ENCODE results near the gene ZNF496. TPM values are rescaled to one million over a fixed set of nuclear protein-coding genes. Genes with fewer than 3 reads are reported as not detected.

Gene ZNF496
- total and polyA plus RNA-seq, 4 donors: 8.2 to 43.4 (median 15.6) TPM

GRCh38 chr1:247326411-247327130 is 5.1 kb downstream of the ZNF496 start:
- TF ChIP-seq CTCF (IDR thresholded peaks at IDR 0.05; ENCODE audit: control extremely low read depth, extremely low read depth): no peak
- no peak overlapping the region for H3K9ac ChIP-seq (ENCODE audit: insufficient read depth in 1 of 2, low read length in 2 of 2)
- WGBS, 2 donors: 39 to 74% methylated on average over 8 of the region's 8 CpGs
- H3K4me3 ChIP-seq: no peak overlapping the region
- no peak for DNase-seq
- H3K36me3 ChIP-seq (ENCODE audit: control insufficient read depth in 4 of 4, insufficient read depth in 4 of 4, low read length in 4 of 4): peaks cover 9 to 41% (median 38%) of the 10 kb centered on the region in 4 donors
- no peak for ATAC-seq (ENCODE audit: insufficient read depth, low FRiP score)
- H3K27ac ChIP-seq (ENCODE audit: low read depth in 1 of 2, low read length in 1 of 2): no peak overlapping the region
- no peaks in the 10 kb centered on the region for H3K9me3 ChIP-seq (ENCODE audit: control insufficient read depth in 4 of 4, insufficient read depth in 3 of 4, low read length in 3 of 4)
- peaks cover 0 to 13% (median 9%) of the 10 kb centered on the region in 5 donors for H3K4me1 ChIP-seq (ENCODE audit: control insufficient read depth in 5 of 5, insufficient read depth in 5 of 5, low read length in 5 of 5)
- no peaks in the 10 kb centered on the region for H3K27me3 ChIP-seq (ENCODE audit: control insufficient read depth in 3 of 3, insufficient read depth in 3 of 3, low read length in 2 of 3)

GRCh38 chr1:247324923-247325322 is 6.7 kb downstream of the ZNF496 start:
- Histone ChIP-seq H3K4me1 (ENCODE audit: control insufficient read depth in 5 of 5, insufficient read depth in 5 of 5, low read length in 5 of 5) (peaks cover 0 to 2% (median 0%) of the 10 kb centered on the region in 5 donors), H3K4me3 (no peak overlapping the region), H3K27ac (ENCODE audit: low read depth in 1 of 2, low read length in 1 of 2) (no peak overlapping the region), H3K9me3 (ENCODE audit: control insufficient read depth in 4 of 4, insufficient read depth in 3 of 4, low read length in 3 of 4) (no peaks in the 10 kb centered on the region), H3K36me3 (ENCODE audit: control insufficient read depth in 4 of 4, insufficient read depth in 4 of 4, low read length in 4 of 4) (peaks cover 14 to 43% (median 39%) of the 10 kb centered on the region in 4 donors), H3K27me3 (ENCODE audit: control insufficient read depth in 3 of 3, insufficient read depth in 3 of 3, low read length in 2 of 3) (no peaks in the 10 kb centered on the region), H3K9ac (ENCODE audit: insufficient read depth in 1 of 2, low read length in 2 of 2) (no peak overlapping the region)
- TF ChIP-seq CTCF (IDR thresholded peaks at IDR 0.05; ENCODE audit: control extremely low read depth, extremely low read depth): no peak
- ATAC-seq (ENCODE audit: insufficient read depth, low FRiP score) (no peak), DNase-seq (no peak)
- 77 to 84% methylated on average over 2 of the region's 2 CpGs for WGBS, 2 donors

GRCh38 chr1:247324204-247324787 is 7.4 kb downstream of the ZNF496 start:
- H3K9me3 ChIP-seq (ENCODE audit: control insufficient read depth in 4 of 4, insufficient read depth in 3 of 4, low read length in 3 of 4): no peaks in the 10 kb centered on the region
- H3K9ac ChIP-seq (ENCODE audit: insufficient read depth in 1 of 2, low read length in 2 of 2): no peak overlapping the region
- H3K4me3 ChIP-seq: no peak overlapping the region
- WGBS, 2 donors: 26 to 66% methylated on average over 1 of the region's 1 CpG
- H3K36me3 ChIP-seq (ENCODE audit: control insufficient read depth in 4 of 4, insufficient read depth in 4 of 4, low read length in 4 of 4): peaks cover 14 to 37% (median 33%) of the 10 kb centered on the region in 4 donors
- no peak for ATAC-seq (ENCODE audit: insufficient read depth, low FRiP score)
- H3K4me1 ChIP-seq (ENCODE audit: control insufficient read depth in 5 of 5, insufficient read depth in 5 of 5, low read length in 5 of 5): no peaks in the 10 kb centered on the region
- no peak for TF ChIP-seq CTCF (IDR thresholded peaks at IDR 0.05; ENCODE audit: control extremely low read depth, extremely low read depth)
- H3K27ac ChIP-seq (ENCODE audit: low read depth in 1 of 2, low read length in 1 of 2): no peak overlapping the region
- no peaks in the 10 kb centered on the region for H3K27me3 ChIP-seq (ENCODE audit: control insufficient read depth in 3 of 3, insufficient read depth in 3 of 3, low read length in 2 of 3)
- no peak for DNase-seq

Data from lung (tissue), 12 donors.